KMS-11 (cell line): ENCODE data around the gene SYNPO2.

Experiments used
- H2AFZ ChIP-seq: fragments of 200-600 bp; sonication (generic); 2 replicates; pipeline ENCODE4 v1.6.1; 2016; ENCODE audit warnings: antibody characterized with exemption, mixed run types, low read depth
- H3K27ac ChIP-seq: fragments of 200-600 bp; sonication (generic); 2 replicates; pipeline ENCODE4 v1.6.1; 2016; ENCODE audit warnings: mild to moderate bottlenecking, mixed run types
- H3K27me3 ChIP-seq: fragments of 200-600 bp; sonication (generic); 2 replicates; pipeline ENCODE4 v1.6.1; 2017; ENCODE audit warnings: mild to moderate bottlenecking, low read depth, mixed run types, moderate library complexity; ENCODE audit not compliant: insufficient read depth
- H3K36me3 ChIP-seq: fragments of 200-600 bp; sonication (generic); 2 replicates; pipeline ENCODE4 v1.6.1; 2017; ENCODE audit warnings: mild to moderate bottlenecking, mixed run types; ENCODE audit not compliant: insufficient read depth
- H3K4me1 ChIP-seq: fragments of 200-600 bp; sonication (generic); 2 replicates; pipeline ENCODE4 v1.6.1; 2016; ENCODE audit warnings: mild to moderate bottlenecking, low read depth, mixed run types; ENCODE audit not compliant: poor library complexity, severe bottlenecking
- H3K4me2 ChIP-seq: fragments of 200-600 bp; sonication (generic); 2 replicates; pipeline ENCODE4 v1.7.0; 2016; ENCODE audit warnings: mild to moderate bottlenecking, mixed run types
- H3K4me3 ChIP-seq: fragments of 200-600 bp; sonication (generic); IDR thresholded peaks from 2 replicates; pipeline ENCODE4 v1.6.1; 2017; ENCODE audit warnings: low read depth, low read length, mixed read lengths; ENCODE audit not compliant: insufficient read depth
- H3K79me2 ChIP-seq: fragments of 200-600 bp; sonication (generic); 2 replicates; pipeline ENCODE4 v1.6.1; 2016; ENCODE audit warnings: low read depth, mixed run types; ENCODE audit not compliant: insufficient read depth
- H3K9ac ChIP-seq: fragments of 200-600 bp; sonication (generic); 2 replicates; pipeline ENCODE4 v1.6.1; 2016; ENCODE audit warnings: mild to moderate bottlenecking, mixed run types
- H4K20me1 ChIP-seq: fragments of 200-600 bp; sonication (generic); 2 replicates; pipeline ENCODE4 v1.6.1; 2016; ENCODE audit warnings: mild to moderate bottlenecking, mixed run types; ENCODE audit not compliant: insufficient read depth
- TF ChIP-seq, protein P1 (sequence below): fragments of 200-600 bp; sonication (generic); conservative IDR thresholded peaks from 2 replicates; pipeline ENCODE4 v1.6.1; 2017; ENCODE audit warnings: low read depth, mild to moderate bottlenecking, antibody characterized with exemption, low read length, moderate library complexity, mixed read lengths

The SYNPO2 gene

DNA sequence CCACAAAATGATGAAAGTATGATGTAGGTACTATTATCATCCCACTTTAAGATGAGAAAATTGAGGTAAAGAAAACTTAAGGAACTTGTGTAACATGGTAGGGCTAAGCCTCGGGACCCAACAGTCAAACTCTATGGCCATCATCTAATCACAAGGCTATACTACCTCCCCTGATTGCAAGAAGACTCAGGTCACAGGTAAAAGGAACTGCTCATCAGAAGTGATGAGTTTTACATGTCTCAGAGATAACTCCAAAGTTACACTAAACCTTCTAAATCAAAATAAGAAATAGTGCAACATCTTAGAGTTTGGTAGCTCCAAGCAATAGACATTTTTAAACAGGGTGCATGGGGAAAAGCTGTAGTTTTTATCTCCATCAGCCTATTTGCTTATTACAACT is 150.5 kb downstream of the SYNPO2 start:
- no peaks in the 10 kb centered on the region for H3K4me1 ChIP-seq
- TF ChIP-seq, protein P1, sequence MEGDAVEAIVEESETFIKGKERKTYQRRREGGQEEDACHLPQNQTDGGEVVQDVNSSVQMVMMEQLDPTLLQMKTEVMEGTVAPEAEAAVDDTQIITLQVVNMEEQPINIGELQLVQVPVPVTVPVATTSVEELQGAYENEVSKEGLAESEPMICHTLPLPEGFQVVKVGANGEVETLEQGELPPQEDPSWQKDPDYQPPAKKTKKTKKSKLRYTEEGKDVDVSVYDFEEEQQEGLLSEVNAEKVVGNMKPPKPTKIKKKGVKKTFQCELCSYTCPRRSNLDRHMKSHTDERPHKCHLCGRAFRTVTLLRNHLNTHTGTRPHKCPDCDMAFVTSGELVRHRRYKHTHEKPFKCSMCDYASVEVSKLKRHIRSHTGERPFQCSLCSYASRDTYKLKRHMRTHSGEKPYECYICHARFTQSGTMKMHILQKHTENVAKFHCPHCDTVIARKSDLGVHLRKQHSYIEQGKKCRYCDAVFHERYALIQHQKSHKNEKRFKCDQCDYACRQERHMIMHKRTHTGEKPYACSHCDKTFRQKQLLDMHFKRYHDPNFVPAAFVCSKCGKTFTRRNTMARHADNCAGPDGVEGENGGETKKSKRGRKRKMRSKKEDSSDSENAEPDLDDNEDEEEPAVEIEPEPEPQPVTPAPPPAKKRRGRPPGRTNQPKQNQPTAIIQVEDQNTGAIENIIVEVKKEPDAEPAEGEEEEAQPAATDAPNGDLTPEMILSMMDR: no peak
- no peaks in the 10 kb centered on the region for H3K27me3 ChIP-seq
- H2AFZ ChIP-seq: no peak overlapping the region
- no peaks in the 10 kb centered on the region for H3K79me2 ChIP-seq
- H3K36me3 ChIP-seq: no peaks in the 10 kb centered on the region
- no peak overlapping the region for H3K4me3 ChIP-seq
- no peak overlapping the region for H3K4me2 ChIP-seq
- H3K9ac ChIP-seq: no peak overlapping the region
- H3K27ac ChIP-seq: no peak overlapping the region
- H4K20me1 ChIP-seq: no peaks in the 10 kb centered on the region

DNA sequence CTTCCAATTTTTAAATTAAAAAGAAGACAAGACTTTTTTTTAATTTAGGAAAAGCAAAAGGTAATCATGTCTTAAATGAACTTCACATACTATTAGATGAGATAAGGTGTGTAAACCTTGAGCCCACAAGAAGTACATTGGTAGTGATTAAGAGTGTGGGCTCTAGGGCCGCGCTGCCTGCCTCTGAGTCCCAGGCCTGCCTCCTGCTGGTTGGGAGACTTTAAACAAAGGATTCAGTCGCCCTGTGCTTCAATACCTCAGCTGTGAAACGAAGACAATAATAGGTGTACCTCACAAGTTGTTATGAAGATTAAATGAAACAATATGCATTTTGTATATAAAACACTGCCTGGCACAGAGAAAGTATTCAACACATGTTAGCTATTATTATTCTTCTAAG is 151.1 kb downstream of the SYNPO2 start:
- Histone ChIP-seq H3K36me3 (no peaks in the 10 kb centered on the region), H3K79me2 (no peaks in the 10 kb centered on the region), H3K4me3 (no peak overlapping the region), H4K20me1 (no peaks in the 10 kb centered on the region), H3K9ac (no peak overlapping the region), H3K27me3 (no peaks in the 10 kb centered on the region), H3K4me2 (no peak overlapping the region), H3K4me1 (no peaks in the 10 kb centered on the region), H3K27ac (no peak overlapping the region), H2AFZ (no peak overlapping the region)
- TF ChIP-seq, protein P1: no peak

DNA sequence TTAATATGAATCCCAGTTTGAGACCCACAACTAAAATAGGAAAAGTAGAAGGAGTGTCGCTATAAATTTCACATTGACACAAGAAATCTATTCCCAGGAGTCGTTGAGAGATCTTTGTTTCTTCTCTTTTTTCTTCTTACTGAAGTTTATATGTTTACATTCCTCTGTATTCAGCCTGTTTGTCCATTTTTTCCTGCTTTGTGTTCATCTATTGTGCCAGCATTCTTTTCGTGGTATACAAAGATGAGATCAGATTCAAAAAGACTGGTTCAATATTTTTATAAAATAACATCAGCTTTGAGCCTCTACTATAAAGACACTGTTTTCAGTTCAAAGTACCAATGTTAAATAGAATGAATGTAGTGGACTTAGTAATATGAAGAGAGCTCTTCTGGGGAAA is 151.6 kb downstream of the SYNPO2 start:
- H3K4me2 ChIP-seq: no peak overlapping the region
- no peak overlapping the region for H3K9ac ChIP-seq
- H3K4me1 ChIP-seq: no peaks in the 10 kb centered on the region
- H3K4me3 ChIP-seq: no peak overlapping the region
- H4K20me1 ChIP-seq: no peaks in the 10 kb centered on the region
- H3K36me3 ChIP-seq: no peaks in the 10 kb centered on the region
- H3K79me2 ChIP-seq: no peaks in the 10 kb centered on the region
- no peaks in the 10 kb centered on the region for H3K27me3 ChIP-seq
- H2AFZ ChIP-seq: no peak overlapping the region
- TF ChIP-seq, protein P1: no peak
- no peak overlapping the region for H3K27ac ChIP-seq

DNA sequence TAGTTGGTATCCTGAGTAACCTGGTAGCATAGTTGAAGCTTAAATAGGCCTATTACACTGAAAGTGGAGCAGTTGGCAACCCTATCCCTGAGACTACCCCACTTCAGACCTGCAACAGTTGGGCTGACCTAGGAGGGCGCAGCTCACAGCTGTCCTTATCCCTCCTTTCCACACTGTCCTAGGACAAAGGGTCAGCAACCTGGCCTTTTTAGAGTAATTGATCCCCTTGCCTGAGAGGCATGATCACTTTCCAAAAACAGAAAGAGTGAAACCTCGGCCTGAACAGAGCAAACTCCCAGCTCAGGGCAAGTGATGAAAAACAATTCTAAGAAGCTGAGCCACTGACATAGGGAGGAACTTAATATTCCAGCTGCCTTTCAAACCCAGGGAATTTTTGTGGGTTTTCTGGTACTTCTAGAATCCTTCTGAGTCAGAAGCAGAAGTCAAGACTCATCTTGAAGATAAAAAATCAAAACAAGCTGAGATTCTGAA is 152.1 kb downstream of the SYNPO2 start:
- Histone ChIP-seq H3K4me1 (no peaks in the 10 kb centered on the region), H3K9ac (no peak overlapping the region)

More for the DNA sequence above, 152.1 kb downstream of the SYNPO2 start:
- no peaks in the 10 kb centered on the region for H4K20me1 ChIP-seq
- H3K27ac ChIP-seq: no peak overlapping the region
- no peaks in the 10 kb centered on the region for H3K79me2 ChIP-seq
- no peak overlapping the region for H3K4me2 ChIP-seq
- no peaks in the 10 kb centered on the region for H3K36me3 ChIP-seq
- H3K4me3 ChIP-seq: no peak overlapping the region
- TF ChIP-seq, protein P1: no peak
- no peak overlapping the region for H2AFZ ChIP-seq
- H3K27me3 ChIP-seq: no peaks in the 10 kb centered on the region
